SHP77 treated with DMSO at 0.1 percent for 48 hours (cell line): ENCODE data around the gene LAMA2.
"Not testable (repeated sequence)": the region's sequence is repeated elsewhere in the genome, so short reads cannot be mapped to it uniquely, and the experiment has no call there.

Experiments
- DNase-seq: peaks from one replicate; lab custom pipeline; 2025; lab: John Stamatoyannopoulos, UW

Gene LAMA2

DNA sequence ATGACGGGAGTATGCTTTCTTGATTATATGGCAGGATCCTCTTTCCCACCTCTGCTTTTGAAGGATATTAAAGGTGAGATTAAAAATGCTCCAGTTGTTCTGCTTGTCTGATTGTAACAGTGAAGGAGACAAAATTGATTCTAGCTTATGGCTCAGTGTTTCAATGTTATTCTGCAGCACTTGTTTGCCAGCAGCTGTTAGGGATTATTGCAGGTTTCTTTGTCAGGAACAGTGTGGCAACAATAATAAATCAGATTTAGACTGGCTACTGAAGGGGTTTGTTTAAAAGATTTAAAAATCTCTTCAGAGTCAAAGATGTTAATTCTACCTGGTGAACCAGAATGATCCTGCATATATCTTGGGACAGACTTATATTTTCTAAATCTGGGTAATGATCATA, 126.9 kb downstream of the LAMA2 start:
- DNase-seq = no peak

DNA sequence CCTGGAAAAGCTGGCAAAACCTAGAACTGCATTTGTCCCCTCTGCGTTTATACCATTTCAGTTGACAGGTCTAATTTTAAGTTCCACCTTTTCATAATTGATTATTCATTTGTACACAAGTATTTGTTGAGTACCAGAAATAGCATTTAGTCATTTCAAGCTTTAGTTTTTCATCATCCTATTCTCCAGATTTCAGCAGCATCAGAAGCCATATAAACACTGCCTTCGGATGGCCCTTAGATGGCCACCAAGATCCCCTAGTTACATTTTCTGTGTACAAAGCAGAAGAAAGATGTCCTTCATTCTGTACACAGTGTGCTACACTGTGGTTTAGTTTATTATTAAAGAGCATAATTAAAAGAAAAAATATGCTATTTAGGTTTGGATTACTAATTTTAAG, 131.4 kb downstream of the LAMA2 start:
- no peak for DNase-seq

DNA sequence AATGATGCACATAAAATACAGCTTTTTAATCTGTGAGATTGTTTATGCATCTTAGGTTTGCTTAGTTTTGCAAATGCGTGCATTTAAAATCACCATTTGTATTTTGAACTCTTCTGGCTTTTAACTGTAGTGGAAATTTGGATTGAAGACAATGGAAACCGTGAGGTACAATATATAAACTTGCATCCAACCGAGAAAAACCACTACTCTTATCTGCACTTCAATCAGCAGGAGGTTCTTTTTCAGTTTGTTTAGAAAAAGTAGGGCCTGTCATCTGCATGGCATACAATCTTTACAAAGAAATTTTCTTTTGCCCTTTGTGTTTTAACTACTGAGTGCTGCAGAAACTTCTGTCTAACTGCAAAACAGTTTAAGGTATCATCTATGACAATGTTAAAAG, 132.8 kb downstream of the LAMA2 start:
- DNase-seq = no peak

DNA sequence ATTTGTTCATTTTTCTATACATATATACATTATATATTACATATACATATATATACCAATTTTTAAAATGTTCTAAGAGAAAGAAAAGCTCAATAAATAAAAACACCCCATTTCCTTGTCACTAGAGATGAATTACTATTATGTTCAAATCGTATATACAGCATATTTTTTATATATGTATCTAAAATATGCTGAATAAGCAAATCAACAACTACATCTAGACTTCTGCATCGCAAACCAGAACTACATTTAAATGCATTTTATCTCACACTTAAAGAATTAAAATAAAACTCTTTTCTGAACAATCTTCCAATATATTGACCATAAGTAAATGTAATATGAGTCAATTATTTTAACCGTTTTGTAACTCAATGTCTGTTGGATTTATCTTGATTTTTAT, 133.9 kb downstream of the LAMA2 start:
- no peak for DNase-seq

DNA sequence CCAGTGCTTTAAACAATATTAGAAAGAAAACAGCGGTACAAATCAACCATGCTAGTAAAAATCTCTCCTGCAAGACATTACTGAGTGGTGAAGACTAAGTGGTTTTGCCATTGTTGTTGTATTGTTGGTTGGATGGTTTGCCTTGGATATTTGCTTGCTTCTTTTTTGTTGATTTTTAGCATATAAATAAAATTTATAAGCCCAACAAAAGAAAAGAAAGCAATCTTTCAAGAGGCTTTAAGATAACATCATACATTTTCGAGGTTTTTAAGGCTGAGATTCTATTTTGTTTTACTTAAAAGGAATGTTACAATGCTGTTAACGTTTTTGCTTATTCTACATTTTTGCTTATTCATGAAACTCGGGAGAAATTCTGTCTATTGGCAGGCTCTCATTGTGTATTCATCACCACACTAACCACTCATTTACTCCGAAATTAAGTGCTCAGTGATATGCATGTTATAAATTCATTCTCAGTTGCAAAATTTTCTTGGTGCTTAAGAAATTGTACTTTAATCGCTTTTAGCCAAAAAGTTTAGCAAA, 139.1 kb downstream of the LAMA2 start:
- no peak for DNase-seq

DNA sequence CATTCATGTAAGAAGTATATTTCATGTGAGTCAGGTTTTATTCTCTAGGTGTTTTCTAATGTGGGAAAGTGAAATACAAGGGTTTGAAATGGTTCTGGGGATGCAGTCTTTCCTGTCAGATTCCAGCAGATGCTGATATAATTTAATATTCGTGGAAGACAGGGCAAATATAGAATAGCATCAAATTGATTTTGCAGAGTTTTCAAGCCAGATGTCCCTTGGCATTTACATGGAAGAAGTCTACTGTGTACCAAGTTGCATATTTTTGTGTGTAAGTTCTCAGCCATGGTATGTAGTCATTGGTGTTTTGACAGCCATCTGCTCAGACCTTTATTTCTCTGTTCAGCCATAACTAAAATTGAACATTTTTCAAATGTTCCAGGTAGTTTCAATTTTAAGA, 143.7 kb downstream of the LAMA2 start:
- DNase-seq = no peak

DNA sequence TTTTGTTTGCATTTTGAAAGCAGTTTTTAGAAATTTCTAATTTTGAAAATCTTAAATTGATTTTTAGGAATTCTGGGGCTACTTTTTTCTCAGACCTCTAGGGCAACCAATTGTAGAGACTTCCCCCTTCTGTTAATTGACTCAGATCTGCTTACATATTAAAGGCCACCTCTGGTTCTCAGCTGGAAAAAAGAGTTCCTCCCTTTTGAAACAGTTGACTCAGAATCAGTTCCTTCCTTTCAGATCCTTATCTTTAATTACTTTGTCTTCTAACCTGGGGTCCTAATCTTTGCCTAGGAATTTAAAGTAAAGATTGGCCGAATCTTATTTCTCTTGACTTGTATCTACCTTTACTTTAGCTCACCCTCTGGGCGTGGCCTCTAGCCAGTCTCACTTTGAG, 146.8 kb downstream of the LAMA2 start:
- no peak for DNase-seq

DNA sequence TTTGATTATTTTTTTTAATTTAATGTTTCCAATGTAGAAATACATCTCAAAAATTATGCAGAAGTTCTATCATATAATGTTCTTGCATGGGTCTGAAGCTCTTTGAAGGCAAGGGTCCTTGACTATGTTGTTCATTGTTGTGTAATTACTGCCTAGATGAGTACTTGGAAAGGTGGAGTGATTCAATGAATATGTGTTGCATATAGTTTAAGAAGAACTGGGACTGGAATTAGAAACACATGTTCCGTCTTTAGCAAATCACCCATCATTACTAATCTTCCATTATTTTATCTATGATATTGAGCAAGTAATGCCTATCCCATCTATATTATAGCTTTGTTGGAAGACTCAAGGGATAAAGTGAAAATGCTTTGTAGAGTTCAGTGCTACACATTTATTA, 147.3 kb downstream of the LAMA2 start:
- no peak for DNase-seq

DNA sequence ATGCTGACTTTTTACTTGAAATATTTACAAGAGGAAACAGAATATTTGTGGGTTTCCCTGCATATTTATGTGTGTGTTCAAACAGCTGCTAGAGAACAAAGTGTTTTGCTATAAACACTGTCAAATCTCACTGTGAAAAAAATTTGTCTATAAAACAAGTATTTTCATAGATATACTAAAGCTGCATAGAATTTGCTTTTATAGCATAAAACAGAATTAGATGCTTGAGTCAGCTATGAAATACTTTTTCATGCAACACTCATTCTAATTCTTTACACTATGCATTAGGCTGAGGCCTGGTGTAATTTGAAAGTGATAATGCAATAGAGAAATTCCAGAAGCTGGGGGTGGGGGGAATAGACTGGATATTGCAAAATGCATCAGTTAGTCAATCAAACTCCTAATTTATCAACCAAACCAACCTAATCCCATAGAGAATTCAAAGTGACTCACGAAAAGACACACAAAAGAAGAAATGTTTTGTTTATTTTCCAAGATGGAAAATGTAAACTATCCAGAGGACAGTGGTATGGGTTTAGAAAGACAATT, 148.2 kb downstream of the LAMA2 start:
- no peak for DNase-seq

DNA sequence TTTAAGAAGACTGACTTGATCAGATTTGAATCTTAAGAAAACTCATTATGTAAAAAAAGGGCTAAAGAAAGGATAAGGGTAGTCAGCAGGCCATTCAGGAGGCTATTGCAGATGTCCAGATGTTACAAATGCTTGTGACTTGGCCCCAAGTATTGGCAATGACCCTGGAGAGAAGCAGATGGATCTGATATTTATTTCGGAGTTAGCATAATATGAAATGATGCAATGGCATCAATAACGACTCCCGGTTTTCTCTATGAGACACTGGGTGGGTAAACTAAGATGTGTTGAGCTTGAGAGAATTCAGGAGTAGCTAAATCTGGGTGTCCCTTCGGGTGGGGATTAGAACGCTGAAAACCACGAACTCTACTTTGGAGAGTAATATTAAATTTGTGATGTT, 149.7 kb downstream of the LAMA2 start:
- DNase-seq = no peak

DNA sequence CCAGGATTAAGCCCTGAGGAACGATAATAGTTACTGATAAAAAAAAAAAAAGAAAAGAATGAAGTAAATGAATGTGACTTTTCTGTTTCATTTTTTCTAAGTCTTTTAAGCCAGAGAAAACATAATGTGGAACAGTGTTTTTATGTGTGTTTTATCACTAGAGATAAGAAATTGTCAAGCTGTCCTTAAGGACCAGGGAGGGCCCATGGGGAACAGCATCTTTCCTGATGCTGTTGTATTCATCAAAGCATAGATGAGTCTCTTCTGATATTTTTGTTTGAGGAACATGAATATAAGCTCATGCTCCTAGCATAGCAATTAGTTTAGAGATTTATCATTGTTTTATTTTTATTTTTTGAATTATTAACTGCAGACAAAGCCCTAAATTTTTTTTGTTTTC, 150.2 kb downstream of the LAMA2 start:
- DNase-seq = no peak

DNA sequence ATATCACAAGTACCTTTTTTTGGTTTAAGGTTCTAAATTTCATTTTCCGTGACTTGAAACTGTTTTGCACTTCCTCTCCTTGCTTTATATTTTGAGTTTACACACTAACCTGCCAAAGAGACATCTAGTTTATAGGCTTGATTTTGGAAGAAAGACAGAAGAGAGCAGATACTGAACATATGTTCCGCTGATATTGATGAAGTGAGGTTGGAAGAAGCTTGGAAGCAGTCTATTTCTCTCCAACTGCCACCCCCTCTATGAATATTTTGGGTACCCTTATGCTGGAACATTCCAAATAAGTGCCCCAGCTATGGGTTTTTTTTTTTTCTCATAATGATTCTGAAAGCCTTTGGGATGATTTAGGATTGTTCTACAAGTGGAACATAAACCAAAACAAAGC, 150.6 kb downstream of the LAMA2 start:
- DNase-seq = no peak

DNA sequence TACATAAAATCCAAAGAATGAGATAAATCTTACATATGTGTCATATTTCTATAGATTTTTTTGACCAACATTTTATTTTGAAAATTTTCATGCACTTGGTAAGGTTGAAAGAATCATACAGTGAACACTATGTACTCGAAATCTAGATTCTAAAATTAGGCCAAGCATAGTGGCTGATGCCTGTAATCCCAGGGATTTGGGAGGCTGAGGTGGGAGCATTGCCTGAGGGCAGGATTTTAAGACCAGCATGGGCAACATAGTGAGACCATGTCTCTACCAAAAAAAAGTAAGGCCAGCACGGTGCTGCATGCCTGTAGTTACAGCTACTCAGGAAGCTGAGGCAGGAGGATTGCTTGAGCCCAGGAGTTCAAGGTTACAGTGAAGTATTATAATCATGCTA, 158.6 kb downstream of the LAMA2 start:
- DNase-seq = no peak

DNA sequence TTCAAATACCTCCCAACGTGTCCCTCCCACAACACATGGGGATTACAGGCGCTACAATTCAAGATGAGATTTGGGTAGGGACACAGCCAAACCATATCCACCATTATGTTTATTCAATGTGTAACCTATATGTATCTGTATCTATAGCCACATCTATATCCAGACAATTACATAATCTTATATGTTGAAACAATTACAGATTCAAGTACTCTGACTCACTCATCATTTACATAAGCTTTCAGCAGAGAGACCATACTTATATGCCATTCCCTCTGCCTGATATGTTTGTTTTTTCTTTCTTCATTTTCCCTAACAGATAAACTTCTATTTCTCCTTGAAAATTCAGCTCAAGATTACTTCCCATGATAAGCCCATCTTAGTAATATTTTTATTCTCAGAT, 163.6 kb downstream of the LAMA2 start:
- DNase-seq = no peak

DNA sequence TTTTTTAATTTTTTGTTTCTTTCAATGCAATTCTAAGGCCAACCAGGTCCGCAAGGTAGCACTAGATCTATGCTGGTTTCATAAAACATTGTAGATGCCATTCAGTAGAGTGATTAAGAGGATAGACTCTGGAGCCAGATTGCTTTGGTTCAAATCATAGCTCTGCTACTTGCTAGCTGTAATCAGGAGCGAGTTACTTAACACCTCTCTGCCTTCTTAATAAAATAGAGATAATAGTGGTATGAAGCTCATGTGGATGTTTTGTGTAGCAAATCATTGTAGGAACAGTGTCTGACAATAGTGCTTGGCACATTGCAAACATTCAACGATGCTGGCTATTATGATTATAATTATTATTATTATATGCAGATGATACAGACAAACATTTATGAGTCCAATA, 164.9 kb downstream of the LAMA2 start:
- no peak for DNase-seq

DNA sequence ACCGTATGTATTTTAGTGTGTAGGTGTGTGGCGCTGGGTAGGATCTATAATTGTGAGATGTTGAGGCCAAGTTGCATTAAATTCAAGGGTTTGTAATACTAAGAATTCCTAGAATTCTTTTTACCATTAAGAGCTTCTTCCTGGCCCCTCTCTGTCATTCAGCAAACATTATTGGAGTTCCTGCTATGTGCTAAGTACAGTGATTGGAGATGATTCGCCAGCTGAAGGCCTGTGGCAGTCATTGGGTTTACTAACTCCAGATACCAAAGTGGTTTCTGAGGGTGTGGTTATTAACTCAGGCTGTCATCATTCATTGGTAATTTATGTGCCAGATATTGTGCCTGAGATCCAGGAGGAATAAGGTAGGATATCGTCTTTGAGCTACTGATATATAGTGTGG, 167.1 kb downstream of the LAMA2 start:
- DNase-seq = no peak

DNA sequence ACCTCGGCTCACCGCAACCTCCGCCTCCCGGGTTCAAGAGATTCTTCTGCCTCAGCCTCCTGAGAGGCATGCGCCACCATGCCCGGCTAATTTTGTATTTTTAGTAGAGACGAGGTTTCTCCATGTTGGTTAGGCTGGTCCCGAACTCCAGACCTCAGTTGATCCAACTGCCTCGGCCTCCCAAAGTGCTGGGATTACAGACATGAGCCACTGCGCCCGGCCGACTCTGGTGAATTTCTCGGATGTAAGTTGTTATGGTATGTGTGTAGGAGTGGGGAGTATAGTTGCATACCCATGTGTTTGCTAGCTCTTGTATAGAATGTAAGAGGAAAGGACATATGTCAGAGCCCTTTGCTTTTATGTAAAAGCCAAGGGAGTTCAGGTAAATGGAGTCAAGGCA, 170.2 kb downstream of the LAMA2 start:
- not testable (repeated sequence) for DNase-seq

DNA sequence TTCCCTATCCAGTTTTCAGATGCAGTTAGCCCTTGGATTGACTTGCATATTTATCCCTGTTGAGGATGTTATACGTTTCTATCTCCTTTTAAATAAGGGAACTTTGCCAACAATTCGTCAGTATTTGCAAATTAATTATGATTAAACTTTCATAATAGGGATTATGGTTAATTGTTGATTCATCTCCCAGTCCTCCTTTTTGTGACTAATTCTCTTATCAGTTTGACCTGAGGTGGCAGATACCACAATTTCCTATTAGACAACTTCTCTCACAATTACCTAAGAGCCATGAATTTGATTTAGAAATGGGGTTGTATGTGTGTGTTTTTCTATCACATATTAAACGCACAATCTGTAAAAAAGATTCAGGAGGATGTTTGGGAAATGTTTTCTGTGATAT, 172.9 kb downstream of the LAMA2 start:
- DNase-seq = no peak

DNA sequence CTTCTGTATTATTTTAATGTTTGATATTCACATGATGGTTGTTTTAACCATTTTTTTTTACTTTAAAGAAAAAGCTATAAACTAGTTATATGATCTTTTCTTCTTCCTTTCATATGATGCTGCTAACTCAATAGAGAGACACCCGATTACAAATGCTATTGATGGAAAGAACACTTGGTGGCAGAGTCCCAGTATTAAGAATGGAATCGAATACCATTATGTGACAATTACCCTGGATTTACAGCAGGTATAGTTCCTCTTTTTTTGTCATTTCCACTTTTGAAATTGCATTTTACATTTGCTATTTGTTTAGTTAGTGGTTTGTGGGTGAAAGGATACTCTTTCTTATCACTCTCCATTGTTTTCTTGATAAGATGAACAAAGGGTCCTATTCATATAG, 176.7 kb downstream of the LAMA2 start:
- no peak for DNase-seq

DNA sequence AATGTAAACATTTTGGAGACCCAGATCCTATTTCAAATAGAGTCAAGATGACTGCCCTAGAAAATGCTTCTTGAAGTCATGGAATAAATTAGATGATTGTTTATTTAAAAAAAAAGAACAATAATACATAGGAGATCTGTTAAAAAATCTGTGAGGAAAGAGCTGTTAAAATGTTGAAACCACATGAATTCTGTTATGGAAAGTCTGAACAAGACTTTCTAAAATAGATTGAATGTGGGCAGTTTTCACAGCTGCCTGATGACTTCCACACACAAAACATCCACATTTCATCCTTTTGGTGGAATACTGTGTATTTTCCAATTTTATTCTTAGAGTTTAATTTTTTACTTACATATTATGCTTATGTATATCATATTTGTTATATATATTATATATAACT, 186.1 kb downstream of the LAMA2 start:
- no peak for DNase-seq

DNA sequence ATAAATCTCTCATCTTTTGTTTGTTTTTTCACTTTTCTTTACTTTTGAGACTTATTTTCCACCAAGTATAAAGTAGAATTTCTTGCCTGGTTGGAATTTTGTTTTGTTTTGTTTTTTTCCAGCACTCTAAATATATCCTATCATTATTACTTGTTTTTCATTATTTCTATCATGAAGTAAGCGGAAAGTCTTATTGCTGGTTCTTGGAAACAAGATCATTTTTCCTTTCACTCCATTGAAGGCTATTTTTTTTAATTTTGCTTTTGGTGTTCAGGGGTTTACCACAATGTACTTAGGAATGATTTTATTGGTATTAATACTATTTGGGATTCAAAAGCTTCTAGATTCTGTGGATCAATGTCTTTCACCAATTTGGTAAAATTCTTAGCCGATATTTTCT, 190.1 kb downstream of the LAMA2 start:
- DNase-seq = no peak

DNA sequence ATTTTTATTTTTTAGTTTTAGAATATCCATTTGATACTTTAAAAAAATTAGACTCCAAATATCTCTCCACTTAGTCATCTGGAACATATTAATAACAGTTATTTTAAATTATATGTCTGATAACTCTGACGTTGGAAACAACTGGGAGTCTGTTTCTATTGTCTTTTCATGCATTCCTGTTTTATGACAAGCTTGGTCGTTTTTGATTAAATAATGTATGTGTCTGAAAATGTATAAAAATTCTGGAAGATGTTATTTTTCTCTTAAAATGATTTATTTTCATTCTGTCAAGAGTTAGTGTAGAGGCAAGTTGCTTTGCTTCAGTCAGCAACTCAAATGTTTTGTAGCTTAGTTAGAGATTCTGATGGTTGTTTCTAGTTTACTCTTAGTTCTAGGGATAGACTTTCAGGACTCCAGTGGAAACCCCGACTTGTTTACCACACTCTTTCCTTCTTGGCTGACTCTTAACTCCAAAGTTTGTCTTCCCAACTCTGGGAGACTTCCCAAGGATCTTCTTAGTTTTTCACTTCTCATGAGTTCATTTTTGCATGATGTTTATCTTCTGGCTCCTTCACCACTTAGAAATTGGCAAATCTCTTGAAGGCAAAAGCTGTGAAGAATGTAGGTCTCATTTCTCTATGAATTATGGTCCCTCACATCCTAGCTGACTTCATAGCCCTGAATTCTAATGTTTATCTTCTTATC, 190.9 kb downstream of the LAMA2 start:
- DNase-seq = no peak

DNA sequence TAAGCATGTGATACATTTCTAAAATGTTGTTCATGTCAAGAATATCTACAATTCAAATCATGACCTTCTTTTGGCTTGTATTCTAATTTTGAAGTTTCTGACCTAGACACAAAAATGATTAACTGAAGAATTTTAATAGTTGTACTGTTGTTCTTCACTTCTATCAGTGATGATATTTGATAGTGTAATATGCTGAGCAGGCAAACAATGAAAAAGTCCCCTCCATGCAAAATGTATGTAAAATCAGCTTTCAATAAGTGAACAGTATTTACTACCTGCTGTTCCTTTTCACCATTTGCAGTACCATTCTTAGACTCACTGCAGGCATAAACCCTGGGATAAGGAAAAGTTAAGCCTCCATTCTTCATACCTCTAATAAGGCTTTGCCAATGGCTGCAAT, 201.5 kb downstream of the LAMA2 start:
- DNase-seq = no peak

DNA sequence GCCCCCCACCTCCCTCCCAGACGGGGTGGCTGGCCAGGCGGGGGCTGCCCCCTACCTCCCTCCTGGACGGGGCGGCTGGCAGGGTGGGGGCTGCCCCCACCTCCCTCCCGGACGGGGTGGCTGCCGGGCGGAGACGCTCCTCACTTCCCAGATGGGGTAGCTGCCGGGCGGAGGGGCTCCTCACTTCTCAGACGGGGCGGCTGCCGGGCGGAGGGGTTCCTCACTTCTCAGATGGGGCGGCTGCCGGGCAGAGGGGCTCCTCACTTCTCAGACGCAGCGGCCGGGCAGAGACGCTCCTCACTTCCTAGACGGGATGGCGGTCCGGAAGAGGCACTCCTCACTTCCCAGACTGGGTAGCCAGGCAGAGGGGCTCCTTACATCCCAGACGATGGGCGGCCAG, 205.5 kb downstream of the LAMA2 start:
- not testable (repeated sequence) for DNase-seq
